Measurements from ENCODE around the gene ANTXR1.

- TF ChIP-seq CTCF (conservative IDR thresholded peaks at IDR 0.05): no peak
- TF ChIP-seq EZH2 (IDR thresholded peaks at IDR 0.05; ENCODE audit: low read depth): no peak
Observed at GRCh38 chr2:69097891-69098655, 85.1 kb downstream of the ANTXR1 start.
